Measurements from ENCODE around the gene SDK1.

SDK1 gene

GRCh38 chr7:3332308-3332707 lies 31.3 kb downstream of the SDK1 start:
- DNase-seq (ENCODE audit: extremely low spot score) = no peak
- CTCF ChIA-PET = no interaction called here
- POLR2A ChIA-PET = no interaction called here
- TF ChIP-seq HDGF (IDR thresholded peaks at IDR 0.05; ENCODE audit: borderline replicate concordance) (no peak), ZNF384 (IDR thresholded peaks at IDR 0.05) (no peak), ELF4 (IDR thresholded peaks at IDR 0.05) (no peak), PKNOX1 (IDR thresholded peaks at IDR 0.05) (peak; percentile 3; the same call in 1 of the 2 replicates), FOXM1 (IDR thresholded peaks at IDR 0.05; ENCODE audit: borderline replicate concordance) (no peak), CTBP1 (IDR thresholded peaks at IDR 0.05; ENCODE audit: borderline replicate concordance) (no peak), SP1 (IDR thresholded peaks at IDR 0.05) (no peak), SUZ12 (IDR thresholded peaks at IDR 0.05) (no peak)

- ChIA-PET CTCF (no interaction called here), POLR2A (no interaction called here)
- no peak for DNase-seq (ENCODE audit: extremely low spot score)
- no peak for TF ChIP-seq TARDBP (IDR thresholded peaks at IDR 0.05)
- TF ChIP-seq CTBP1 (IDR thresholded peaks at IDR 0.05; ENCODE audit: borderline replicate concordance) = no peak
- no peak for TF ChIP-seq PKNOX1 (IDR thresholded peaks at IDR 0.05)
- no peak for TF ChIP-seq ARNT (IDR thresholded peaks at IDR 0.05)
- TF ChIP-seq FOXA1 (IDR thresholded peaks at IDR 0.05) = no peak
- TF ChIP-seq ZNF384 (IDR thresholded peaks at IDR 0.05) = no peak
- TF ChIP-seq HDGF (IDR thresholded peaks at IDR 0.05; ENCODE audit: borderline replicate concordance) = no peak
- no peak for TF ChIP-seq ELF4 (IDR thresholded peaks at IDR 0.05)
- no peak for TF ChIP-seq L3MBTL2 (conservative IDR thresholded peaks at IDR 0.05)
- TF ChIP-seq NFRKB (IDR thresholded peaks at IDR 0.05) = no peak
- TF ChIP-seq FOXK2 (IDR thresholded peaks at IDR 0.05) = no peak
- TF ChIP-seq LEF1 (IDR thresholded peaks at IDR 0.05; ENCODE audit: borderline replicate concordance) = no peak
- TF ChIP-seq SP1 (IDR thresholded peaks at IDR 0.05) = no peak
- no peak for TF ChIP-seq SUZ12 (IDR thresholded peaks at IDR 0.05)
- no peak for TF ChIP-seq BHLHE40 (IDR thresholded peaks at IDR 0.05; ENCODE audit: borderline replicate concordance)
- no peak for TF ChIP-seq FOXM1 (IDR thresholded peaks at IDR 0.05; ENCODE audit: borderline replicate concordance)
Observed at GRCh38 chr7:3333861-3334260, 32.8 kb downstream of the SDK1 start.

GRCh38 chr7:3336042-3336665 lies 35.1 kb downstream of the SDK1 start:
- ChIA-PET CTCF (no interaction called here), POLR2A (no interaction called here)
- DNase-seq (ENCODE audit: extremely low spot score) = no peak
- TF ChIP-seq FOXK2 (IDR thresholded peaks at IDR 0.05) (no peak), FOXM1 (IDR thresholded peaks at IDR 0.05; ENCODE audit: borderline replicate concordance) (no peak), LEF1 (IDR thresholded peaks at IDR 0.05; ENCODE audit: borderline replicate concordance) (no peak), ELF4 (IDR thresholded peaks at IDR 0.05) (no peak), L3MBTL2 (conservative IDR thresholded peaks at IDR 0.05) (no peak), SUZ12 (IDR thresholded peaks at IDR 0.05) (no peak), SP1 (IDR thresholded peaks at IDR 0.05) (no peak), PKNOX1 (IDR thresholded peaks at IDR 0.05) (no peak), ZNF384 (IDR thresholded peaks at IDR 0.05) (no peak), TARDBP (IDR thresholded peaks at IDR 0.05) (no peak), BHLHE40 (IDR thresholded peaks at IDR 0.05; ENCODE audit: borderline replicate concordance) (no peak), NFRKB (IDR thresholded peaks at IDR 0.05) (no peak)

GRCh38 chr7:3338161-3338560 lies 37.1 kb downstream of the SDK1 start:
- no peak for DNase-seq (ENCODE audit: extremely low spot score)
- CTCF ChIA-PET = no interaction called here
- no peak for TF ChIP-seq ARNT (IDR thresholded peaks at IDR 0.05)
- no peak for TF ChIP-seq SP1 (IDR thresholded peaks at IDR 0.05)
- POLR2A ChIA-PET = no interaction called here

- CTCF ChIA-PET = no interaction called here
- POLR2A ChIA-PET = interaction anchor here (0.6 kb wide), 1 partner anchor 206 kb away, joined by 3 read pairs; no protein-coding TSS in a partner anchor
- TF ChIP-seq FOXA1 (IDR thresholded peaks at IDR 0.05) = no peak
- TF ChIP-seq TARDBP (IDR thresholded peaks at IDR 0.05) = no peak
- TF ChIP-seq FOXM1 (IDR thresholded peaks at IDR 0.05; ENCODE audit: borderline replicate concordance) = no peak
- no peak for TF ChIP-seq SUZ12 (IDR thresholded peaks at IDR 0.05)
- no peak for TF ChIP-seq L3MBTL2 (conservative IDR thresholded peaks at IDR 0.05)
- TF ChIP-seq BHLHE40 (IDR thresholded peaks at IDR 0.05; ENCODE audit: borderline replicate concordance) = no peak
- no peak for TF ChIP-seq FOXK2 (IDR thresholded peaks at IDR 0.05)
- no peak for TF ChIP-seq HDGF (IDR thresholded peaks at IDR 0.05; ENCODE audit: borderline replicate concordance)
- no peak for TF ChIP-seq CTBP1 (IDR thresholded peaks at IDR 0.05; ENCODE audit: borderline replicate concordance)
- TF ChIP-seq ARNT (IDR thresholded peaks at IDR 0.05) = no peak
- no peak for TF ChIP-seq SP1 (IDR thresholded peaks at IDR 0.05)
- no peak for TF ChIP-seq ELF4 (IDR thresholded peaks at IDR 0.05)
- TF ChIP-seq PKNOX1 (IDR thresholded peaks at IDR 0.05) = no peak
- TF ChIP-seq ZNF384 (IDR thresholded peaks at IDR 0.05) = no peak
- TF ChIP-seq LEF1 (IDR thresholded peaks at IDR 0.05; ENCODE audit: borderline replicate concordance) = no peak
- TF ChIP-seq NFRKB (IDR thresholded peaks at IDR 0.05) = no peak
- no peak for DNase-seq (ENCODE audit: extremely low spot score)
Observed at GRCh38 chr7:3345699-3346481, 44.8 kb downstream of the SDK1 start.
